Islet precursor cell (in vitro differentiated cells): Measurements from ENCODE around the gene CCT7.

Experiments used
- DNase-seq: peaks from one replicate; pipeline ENCODE4 v3.0.0-alpha.2; 2018

CCT7 gene

DNA sequence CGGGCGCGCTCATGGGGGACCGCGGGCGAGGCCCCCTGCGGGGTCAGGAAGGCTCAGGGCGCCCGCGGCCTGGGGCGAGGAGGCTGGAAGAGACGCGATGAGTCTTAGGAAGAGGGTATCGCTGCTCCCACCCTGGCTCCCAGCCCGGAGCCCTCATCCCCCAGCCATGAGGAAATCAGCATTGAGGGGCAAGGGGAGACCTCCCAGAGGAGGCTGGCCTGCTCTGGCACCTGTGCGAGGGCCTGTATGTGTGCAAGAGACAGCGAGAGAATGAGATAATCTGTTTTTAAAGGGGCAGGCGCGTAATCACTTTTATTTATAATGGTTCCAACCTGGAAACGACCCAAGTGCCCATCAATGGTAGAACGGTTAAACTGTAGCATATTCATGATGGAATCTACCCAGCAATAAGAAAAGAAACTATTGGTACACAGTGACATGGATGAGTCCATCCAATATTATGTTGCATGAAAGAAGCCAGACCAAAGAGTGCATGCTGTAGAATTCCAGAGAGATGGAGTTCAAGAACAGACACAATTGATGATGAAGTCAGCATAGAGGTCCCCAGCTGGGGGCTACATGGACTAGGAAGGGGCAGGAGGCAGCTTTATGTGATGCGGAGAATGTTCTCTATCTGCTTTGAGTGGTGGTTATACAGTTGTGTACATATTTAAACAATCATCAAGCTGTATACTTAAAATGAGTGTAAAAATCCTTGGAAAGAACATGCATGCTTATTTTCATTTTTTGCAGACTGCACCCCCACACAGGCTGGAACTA, 35.8 kb downstream of the CCT7 start:
- no peak for DNase-seq

DNA sequence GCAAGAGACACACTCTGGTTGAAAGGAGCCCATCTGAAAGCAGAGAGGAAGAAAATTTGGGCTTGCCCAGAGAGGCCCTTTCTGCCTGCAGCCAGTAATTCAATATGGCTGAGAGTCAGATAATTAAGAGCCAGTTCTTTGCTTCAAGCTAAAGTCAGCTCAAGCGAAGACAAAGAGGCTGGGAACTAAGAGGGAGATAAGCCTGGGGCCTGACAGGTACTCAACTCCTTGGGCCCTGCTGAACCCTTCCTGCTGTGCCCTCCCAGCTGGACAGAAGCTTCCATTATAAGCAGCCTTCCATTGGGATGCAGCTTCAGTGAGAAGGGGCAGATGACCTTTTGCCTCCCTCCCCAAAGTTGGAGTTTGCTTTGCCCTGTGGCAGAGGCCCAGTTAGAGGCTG, 38.2 kb downstream of the CCT7 start:
- no peak for DNase-seq

DNA sequence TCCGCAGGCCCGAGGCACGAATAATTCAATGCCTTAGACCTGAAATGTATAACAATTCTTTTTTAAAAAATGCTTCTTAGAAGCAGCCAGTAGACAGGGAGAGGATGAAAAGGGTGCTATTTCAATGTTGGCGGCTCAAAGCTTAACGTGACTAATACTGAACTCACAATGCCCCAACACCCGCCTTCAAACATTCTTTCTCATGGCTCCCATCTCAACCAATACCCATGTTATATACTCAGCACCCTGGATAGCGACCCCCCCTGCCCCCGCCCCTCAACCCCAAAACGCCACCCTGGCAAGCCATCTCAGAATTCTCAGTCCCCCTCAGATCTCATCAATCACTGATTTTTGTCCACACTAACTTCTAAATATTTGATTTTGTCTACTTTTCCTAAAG, 45.7 kb downstream of the CCT7 start:
- no peak for DNase-seq

DNA sequence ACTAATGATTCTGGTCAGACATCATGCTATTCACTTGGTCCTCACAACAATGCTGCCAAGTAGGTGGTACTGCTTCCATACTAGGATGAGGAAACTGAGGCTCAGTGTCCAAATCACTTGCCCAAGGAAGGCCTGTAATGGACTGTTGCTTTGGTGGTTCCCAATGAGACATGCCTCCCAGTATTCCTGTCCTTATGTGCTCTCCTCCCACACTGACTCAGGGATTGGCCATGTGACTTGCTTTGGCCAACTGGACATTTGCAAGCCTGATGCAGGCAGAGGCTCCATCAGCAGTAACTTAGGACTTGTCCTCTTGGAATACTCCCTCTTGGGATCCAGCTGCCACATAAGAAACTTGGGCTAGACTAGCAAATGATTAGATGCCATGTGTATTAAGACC, 47.1 kb downstream of the CCT7 start:
- DNase-seq = no peak

DNA sequence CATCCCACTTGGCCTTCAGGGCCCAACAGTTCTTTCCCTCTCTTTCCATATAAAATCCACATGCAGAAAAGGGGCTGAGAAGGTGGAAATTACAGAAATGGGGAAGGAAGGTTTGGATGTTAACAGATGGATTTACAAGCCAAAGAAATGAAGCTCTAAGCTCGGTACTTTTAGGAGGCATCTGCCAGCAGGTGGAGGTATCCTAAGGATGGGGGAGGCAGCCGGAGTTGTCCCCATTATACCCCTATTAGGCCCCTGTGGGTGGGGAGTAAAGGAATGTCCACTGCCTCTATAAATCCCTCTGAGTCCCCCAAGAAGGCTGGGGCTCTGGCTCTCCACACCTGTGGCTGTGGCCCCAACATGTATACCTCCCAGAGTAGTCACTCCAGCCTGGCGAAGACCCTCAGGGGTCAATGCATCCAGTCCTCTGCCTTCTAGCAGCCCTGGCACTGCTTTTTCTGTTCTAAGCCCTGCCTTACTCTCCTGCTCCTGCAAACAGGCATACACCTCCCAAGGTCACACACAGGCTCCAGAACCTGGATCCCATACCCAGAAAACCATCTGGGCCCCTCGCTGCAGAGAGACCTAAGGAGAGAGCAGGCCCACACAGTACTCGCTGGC, 48.9 kb downstream of the CCT7 start:
- DNase-seq = peak; percentile 38

DNA sequence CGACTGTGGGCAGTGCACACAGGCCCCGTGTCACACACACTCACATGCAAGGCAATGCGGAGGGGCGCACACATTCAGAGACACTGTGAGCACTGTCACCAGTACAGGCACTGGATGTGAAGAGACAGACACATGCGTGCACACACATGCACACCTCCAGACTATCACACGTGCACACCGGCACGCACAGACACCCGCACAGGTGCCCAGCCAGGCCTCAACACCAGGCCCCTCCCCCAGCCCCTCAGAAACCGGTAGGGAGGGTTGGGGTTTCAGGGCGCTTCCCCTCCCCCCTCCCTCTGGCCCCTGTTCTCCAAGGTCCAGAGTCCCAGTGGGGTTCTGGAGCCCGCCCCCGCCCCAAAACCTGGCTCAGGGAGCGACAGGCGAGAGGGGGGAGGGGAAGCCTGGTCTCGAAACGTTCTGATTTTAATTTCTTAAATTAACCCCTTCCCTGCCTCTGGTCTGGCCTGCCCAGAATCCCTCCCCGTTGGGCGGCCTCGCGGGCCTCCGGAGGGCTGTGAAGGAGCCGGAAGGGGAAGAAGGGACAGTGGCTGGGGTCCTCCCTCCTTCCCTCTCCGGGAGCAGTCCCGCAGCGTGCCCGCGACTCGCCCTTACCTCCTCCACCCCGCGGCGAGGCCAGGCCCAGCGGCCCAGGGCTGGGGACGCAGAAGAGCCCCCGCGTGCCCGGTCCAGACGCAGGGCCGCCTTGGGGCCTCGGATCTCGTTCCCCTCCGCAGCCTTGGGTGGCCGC, 49.6 kb downstream of the CCT7 start:
- peak; percentile 60 for DNase-seq

DNA sequence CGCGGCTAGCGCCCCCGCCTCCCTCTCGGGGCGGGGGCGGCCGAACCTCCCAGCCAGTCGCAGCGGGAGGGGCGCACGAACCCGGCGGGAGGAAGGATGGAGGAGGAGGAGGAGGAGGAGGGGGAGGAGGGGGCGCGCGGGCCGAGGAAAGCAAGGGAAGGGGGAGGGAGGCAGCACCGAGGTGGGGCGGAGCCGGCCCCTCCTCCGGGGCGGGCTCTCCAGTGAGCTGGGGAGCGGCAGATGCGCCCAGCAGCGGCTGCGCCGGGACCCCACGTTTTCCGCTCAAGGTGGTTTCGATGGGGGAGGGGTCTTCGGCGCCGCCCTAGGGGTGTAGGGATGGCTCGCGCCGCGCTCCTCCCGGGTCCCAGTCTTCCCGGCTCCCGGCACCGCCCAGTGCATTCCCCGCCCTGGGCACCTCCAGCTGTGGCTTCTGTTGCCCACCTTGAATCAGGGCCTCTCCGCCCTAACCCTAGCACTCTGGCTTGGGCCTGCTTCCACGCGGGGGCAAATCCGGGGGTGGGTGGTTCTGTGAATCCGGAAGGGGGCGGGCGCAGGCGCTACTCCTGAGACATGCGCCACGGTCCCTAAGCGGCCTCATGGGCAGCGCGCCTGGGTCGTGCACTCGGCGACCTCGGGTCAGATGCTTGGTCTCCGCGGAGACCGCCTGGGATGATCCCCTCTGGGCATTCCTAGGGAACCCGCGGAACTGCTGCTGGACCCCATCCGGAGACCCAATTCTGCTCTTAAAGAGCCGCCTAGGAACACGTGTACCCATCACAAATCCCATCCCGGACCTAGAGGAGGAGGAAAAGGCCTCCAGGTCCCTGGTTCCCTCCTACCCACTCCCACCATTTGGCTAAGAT, 50.4 kb downstream of the CCT7 start, which contains the start of gene FBXO41:
FBXO41 (minus strand) TSS at position 183 of the 863 bp plus-strand sequence. CDS start 14,848 bp downstream, outside the sequence.
- DNase-seq = peak; percentile 72

DNA sequence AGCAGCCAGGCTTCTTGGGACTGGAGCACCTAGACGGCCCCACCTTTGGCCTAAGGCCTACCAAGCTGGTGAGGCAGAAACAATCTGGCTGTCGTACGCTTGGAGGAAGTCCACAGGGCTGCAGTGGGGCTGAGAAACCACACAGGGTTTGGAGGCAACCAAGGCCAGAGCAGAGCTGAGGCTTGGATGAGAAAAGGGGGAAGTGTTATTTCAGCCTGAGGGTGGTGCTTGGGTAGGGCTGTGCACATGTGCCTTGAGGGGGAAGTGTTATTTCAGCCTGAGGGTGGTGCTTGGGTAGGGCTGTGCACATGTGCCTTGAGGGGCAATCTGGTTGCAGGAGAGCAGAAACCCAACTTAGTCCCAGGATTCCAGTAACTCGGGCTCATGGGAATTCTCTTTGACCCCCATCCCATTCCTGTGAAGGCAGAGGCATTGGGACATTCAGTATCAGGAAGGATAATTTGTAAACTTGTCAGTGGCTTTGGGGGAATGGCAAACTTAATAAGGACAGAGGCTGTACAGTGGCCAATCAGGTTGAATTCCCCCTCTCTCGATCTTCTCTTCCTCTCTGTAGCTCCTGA, 51.1 kb downstream of the CCT7 start:
- peak; percentile 3 for DNase-seq

DNA sequence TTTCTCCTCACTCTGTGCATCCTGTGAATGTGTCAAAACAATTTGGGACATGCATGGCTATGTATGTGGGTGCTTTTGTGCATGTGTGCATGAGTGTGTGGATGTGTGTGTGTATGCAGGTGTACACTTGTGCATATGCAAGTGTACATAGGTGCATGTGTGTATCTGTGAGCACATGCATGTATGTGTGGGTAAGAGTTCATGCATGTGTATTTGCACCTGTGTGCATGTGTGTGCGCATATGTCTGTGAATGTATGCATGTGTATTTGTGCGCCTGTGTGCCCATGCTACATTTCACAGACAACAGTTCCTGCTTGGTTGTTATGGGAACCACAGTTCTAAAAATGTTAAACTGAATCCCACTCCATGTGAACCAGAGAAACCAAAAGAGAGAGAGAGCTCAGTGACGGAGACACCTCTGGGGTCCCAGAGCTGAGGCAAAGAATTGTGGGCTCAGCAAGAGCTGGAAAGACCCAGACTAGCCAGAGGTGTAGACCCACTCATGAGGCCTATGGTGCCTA, 52.1 kb downstream of the CCT7 start:
- peak; percentile 23 for DNase-seq

DNA sequence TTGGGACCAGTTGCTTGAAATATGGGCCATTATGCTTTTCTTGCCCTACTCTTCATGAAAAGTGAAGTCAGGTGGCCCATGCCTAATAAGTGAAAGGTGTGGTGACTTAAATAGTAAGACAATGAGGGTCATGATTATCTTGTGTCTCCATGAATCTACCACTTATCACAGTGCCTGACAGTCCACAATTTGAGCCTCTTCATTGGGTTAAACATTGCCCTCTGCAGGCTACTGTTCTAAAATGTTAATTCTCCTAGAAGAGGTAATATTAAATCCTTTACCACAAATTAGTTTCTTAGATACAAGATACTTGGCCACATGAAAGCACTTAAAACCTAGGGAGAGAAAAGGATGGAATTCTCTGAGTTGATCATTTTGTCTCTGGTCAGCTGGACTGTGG, 55.2 kb downstream of the CCT7 start:
- DNase-seq = no peak

DNA sequence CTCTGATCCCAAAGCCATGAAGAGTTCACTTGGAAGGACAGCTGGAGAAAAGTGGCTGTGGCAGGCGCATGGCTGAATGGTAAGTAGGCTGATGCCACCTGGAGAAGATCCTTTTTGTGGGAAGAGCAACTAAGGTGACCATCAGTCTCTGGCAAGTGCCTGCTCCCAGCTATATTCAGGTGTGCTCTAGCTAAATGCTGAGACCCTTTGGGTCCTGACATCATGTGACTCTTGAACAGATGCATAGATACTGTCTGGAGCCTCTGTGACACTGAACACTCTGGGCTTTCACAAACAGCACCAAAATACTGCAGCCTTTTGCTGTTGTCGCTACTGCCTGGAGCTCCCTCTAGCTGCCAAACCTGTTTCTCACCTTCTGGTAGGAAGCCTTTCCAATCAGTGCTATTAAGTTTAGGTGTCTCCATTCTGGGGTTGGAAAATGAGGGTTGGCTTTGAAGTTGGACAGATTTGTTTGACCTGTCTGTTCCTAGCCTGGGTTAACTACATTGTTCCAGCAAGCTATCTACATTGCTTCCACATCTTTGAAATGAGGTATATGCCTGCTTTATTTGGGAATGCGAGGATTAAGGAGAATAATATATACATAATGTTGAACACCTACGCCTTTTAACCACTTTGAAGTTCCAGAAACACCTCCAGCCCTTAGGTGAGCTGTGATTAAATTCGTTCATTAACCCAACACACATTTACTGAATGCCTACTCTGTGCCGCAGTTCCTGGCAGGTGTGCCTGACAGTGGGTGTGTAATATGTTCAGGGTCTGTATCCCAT, 56.1 kb downstream of the CCT7 start:
- peak; percentile 70 for DNase-seq

DNA sequence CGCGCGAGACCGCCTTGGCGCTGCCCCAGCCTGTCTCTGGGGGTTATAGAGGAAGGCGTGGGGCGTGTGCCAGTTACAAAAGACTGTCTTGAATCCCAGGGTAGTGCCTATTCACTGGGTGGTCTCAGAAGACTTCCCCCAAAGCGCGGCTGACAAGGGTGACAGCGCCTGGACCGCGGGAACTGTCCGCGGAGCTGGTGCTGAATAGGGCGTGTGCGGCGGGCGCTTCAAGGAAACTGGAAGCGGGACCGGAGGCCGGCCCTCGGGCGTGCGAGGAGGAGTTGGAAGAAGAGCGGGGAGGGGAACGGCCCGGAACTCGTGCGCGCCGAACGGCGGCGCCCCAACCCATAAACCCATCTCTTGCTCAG, 57.0 kb downstream of the CCT7 start:
- DNase-seq = peak; percentile 85

DNA sequence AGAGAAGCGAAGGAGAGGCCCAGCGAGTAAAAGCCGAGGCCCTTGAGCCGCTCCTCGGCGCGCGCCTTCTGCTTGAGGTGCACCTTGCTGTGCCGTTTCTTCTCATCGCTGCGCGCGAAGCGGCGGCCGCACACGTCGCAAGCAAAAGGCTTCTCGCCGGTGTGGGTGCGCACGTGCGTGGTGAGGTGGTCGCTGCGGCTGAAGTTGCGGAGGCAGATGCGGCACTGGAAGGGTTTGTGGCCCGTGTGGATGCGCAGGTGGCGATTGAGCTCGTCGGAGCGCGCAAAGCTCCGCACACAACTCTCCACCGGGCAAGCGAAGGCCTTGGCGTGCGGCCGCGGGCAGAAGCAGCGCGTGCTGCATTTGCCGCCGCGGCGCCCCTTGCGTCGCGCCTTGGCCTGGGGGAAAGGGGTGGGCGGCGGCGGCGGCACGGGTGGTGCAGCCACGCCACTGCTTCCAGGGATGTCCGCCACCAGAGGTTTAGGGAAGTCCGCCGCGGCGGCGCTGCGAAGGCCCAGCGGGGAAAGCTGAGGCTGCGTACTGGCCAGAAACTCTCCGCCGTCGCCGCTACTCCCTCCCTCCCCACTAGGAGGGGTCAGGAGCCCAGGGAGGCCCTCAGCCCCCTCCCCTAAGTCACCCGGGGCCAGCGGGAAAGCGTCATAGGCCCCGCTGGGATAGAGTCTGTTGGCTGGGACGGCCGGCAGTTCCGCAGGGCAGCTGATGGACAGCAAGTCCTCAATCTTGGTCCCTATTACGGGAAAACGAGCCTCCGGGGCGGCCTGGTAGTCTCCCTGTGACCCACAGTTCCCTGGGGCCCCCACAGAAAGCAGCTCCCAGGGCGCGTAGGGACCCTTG, 57.6 kb downstream of the CCT7 start:
- peak; percentile 80 for DNase-seq

DNA sequence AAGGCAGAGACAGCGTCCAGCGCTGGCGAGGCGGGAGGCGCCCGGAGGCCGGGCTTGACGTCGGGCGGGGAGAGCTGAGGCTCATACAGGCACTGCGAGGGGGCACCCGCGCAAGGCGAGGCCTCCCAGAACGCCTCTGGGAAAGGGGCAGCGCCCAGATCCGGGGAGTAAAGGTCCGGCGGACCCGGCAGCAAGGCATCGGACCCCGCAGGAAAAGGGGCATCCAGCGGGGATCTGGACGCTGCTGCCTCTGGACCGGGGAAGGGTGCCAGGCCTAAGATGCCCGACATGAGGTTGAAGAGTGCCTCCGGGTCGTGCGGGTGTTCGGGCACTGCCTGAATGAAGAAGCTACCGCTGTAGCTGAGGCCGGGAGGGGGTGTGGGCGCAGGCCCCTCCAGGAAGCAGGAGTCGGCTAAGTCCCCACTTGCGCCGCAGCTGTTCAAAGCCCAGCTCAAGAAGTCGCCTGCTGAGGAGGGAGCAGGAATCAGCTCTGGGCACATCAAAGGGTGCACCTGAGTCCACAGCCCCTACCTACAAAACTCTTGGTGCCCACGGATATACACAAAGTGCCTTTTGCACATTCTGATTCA, 58.3 kb downstream of the CCT7 start:
- peak; percentile 40 for DNase-seq

DNA sequence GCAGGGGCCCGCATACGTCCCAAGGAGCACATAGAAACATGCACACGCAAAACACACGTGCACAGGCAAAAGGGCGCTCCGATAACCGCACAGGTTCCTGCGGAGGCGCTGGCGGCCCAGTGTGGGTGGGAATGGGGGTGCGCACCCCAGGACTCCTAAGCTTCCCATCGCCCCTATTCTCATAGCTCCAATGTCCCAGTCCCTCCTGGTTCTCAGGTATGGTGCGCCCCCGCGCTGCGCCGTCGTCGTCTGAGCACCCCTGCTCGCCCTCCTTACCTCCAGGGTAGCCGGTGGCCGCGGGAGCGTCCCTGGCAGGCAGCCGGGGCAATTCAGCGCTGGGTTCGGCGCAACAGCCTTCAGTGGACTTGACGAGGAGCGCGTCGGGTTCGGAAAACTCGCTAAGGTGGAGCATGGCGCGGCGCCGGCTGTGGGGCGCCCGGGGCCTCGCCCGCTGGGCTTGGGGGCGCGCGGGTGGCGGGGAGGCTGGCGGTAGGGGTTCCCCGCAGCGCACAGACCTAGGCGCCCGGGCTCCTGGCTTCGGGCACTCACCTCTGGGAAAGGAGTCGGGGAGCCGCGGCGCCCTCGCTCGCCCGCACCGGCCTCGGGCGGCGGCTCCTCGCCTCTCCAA, 58.9 kb downstream of the CCT7 start:
- DNase-seq = peak; percentile 55

DNA sequence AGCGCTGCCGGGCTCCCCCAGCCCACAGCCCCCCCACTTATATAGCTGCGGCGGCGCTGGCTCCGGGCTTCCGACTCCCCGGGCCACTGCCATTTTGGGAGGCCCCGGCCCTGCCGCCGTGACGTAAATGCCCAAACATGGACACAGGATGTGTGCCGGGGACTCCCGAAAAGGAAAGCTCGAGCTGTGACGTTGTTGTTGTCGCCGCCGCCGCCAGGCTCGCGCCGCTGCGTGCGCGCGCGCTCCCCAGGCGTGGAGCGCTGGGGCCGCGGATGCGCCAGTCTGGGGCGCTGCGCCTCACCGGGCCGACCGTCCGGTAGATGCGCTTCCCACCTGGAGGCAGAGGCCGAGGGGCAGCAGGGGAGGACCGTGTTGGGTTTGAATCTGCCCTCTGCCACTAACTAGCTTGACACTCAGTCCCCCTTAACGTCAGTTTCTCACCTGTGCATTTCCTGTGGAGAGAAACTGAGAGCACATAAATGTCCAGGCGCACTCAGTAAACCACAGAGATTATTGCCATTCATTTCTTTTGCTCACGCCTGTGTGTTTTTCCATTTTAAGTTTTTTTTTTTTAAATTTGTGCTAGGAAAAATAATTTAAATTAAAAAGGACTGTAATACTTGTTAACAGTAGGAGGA, 59.5 kb downstream of the CCT7 start, which contains the start of gene EGR4:
EGR4 (minus strand) TSS at position 15 of the 638 bp plus-strand sequence. CDS start 231 bp downstream, outside the sequence.
- DNase-seq = peak; percentile 88

DNA sequence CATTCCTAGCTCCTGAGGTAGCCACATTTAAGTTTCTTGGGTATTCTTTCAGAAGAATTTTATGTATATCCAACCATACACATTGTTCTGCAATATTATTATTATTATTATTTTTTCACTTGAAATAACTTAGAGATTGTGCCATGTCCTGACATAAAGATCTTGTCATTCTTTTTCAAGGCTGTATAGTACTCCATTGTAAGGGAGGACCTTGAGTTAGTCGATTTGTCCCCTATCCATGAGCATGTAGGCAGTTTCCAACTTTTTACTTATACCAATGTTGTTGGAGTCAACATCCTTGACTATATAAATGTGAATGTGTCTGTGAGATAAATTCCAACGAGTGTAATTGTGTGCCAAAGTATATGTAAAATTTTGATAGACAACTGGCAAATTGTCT, 60.1 kb downstream of the CCT7 start:
- no peak for DNase-seq

DNA sequence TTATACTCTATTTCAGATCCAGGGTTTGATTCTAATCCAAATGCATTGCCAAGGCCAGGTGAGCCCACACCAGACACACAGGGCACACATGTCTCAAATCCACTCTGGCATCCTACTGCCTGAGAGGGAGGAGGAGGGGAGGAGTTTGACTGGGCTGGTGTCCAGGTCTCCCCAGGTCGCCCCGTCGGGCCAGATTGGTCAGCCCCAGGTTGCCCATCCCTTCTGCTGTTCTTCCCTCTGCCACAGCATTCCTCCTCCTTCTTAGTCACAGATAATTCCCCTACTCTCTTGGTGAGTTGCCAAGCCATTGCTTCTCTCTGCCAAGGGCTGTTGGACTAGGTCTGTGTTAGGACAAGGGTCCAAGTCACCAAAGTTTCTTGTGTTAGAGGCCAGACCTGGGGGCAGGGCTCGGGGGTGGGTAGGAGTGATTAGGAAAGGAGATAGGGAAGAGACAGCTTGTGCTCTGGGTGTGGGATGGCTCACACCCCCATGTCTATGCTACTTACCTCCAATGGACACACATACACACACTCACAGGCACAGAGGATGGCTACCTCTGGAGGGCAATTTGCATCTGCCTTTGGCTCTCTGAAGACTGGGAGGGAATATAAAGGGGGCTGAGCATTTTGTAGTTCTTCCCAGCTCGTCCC, 61.8 kb downstream of the CCT7 start:
- DNase-seq = peak; percentile 52
